ENCODE data around the gene USP34.

GRCh38 chr2:61221819-61222218 lies 249.1 kb downstream of the USP34 start:
- TF ChIP-seq CTCF (IDR thresholded peaks at IDR 0.05; ENCODE audit: poor library complexity): no peak
- TF ChIP-seq EZH2 (IDR thresholded peaks at IDR 0.05; ENCODE audit: borderline replicate concordance): no peak
- TF ChIP-seq EZH2phosphoT487 (IDR thresholded peaks at IDR 0.05; ENCODE audit: low read depth, severe bottlenecking, unreplicated experiment): no peak

Data from hepatocyte (in vitro differentiated cells).